GM12878 (cell line): ENCODE results near the gene ENAH.
"Not testable (repeated sequence)": the region's sequence is repeated elsewhere in the genome, so short reads cannot be mapped to it uniquely, and the experiment has no call there.

ENCODE experiments used
- FOS ChIP-seq: IDR thresholded peaks from 3 replicates; pipeline ENCODE4 v1.6.1; 2011; ENCODE audit warnings: borderline replicate concordance; ENCODE audit not compliant: insufficient read length; ENCODE audit errors: extremely low read depth
- JUND ChIP-seq: IDR thresholded peaks from 2 replicates; pipeline ENCODE4 v1.6.1; 2012; ENCODE audit warnings: low read depth, mild to moderate bottlenecking, low read length, improper control_type of control experiment, moderate library complexity
- MXI1 ChIP-seq: fragments of 150-350 bp; IDR thresholded peaks from 2 replicates; pipeline ENCODE4 v1.6.1; 2011; ENCODE audit warnings: low read depth, mild to moderate bottlenecking, inconsistent platforms, low read length, improper control_type of control experiment
- POLR2A ChIP-seq: IDR thresholded peaks from 2 replicates; pipeline ENCODE4 v1.6.1; 2011; ENCODE audit warnings: low read depth, mild to moderate bottlenecking, low read length
- POLR2AphosphoS2 ChIP-seq: IDR thresholded peaks from 2 replicates; pipeline ENCODE4 v1.6.1; 2011; ENCODE audit warnings: low read depth, mild to moderate bottlenecking, low read length, improper control_type of control experiment, moderate library complexity
- SMC3 ChIP-seq: IDR thresholded peaks from 2 replicates; pipeline ENCODE4 v1.6.1; 2011; ENCODE audit warnings: low read length, improper control_type of control experiment, borderline replicate concordance
- SUZ12 ChIP-seq: fragments of 200-600 bp; sonication (generic); IDR thresholded peaks from one replicate; pipeline ENCODE4 v1.6.1; 2018; ENCODE audit warnings: antibody characterized with exemption, mild to moderate bottlenecking; ENCODE audit not compliant: unreplicated experiment
- TCF3 ChIP-seq: IDR thresholded peaks from 2 replicates; pipeline ENCODE4 v1.6.1; 2012; ENCODE audit warnings: low read depth, mild to moderate bottlenecking, low read length, borderline replicate concordance; ENCODE audit not compliant: insufficient read depth
- TCF7 ChIP-seq: IDR thresholded peaks from 2 replicates; pipeline ENCODE4 v1.6.1; 2014; ENCODE audit warnings: antibody characterized with exemption, borderline replicate concordance
- TF ChIP-seq, protein P1 (sequence below), 3 experiments: IDR thresholded peaks in 2 of 3; conservative IDR thresholded peaks in 1 of 3; 2 replicates each; pipeline ENCODE4 v1.5.1; 2011; ENCODE audit warnings: low read depth in 3 of 3, low read length in 3 of 3, mild to moderate bottlenecking in 3 of 3, control low read depth in 2 of 3, moderate library complexity in 2 of 3, inconsistent platforms in 1 of 3, mixed read lengths in 1 of 3; ENCODE audit not compliant: control insufficient read depth in 2 of 3, insufficient read depth in 1 of 3; ENCODE audit errors: extremely low read depth in 1 of 3
- TF ChIP-seq, protein P2 (sequence below): IDR thresholded peaks from 2 replicates; pipeline ENCODE4 v1.6.1; 2012; ENCODE audit warnings: low read depth, low read length, improper control_type of control experiment

DNA sequence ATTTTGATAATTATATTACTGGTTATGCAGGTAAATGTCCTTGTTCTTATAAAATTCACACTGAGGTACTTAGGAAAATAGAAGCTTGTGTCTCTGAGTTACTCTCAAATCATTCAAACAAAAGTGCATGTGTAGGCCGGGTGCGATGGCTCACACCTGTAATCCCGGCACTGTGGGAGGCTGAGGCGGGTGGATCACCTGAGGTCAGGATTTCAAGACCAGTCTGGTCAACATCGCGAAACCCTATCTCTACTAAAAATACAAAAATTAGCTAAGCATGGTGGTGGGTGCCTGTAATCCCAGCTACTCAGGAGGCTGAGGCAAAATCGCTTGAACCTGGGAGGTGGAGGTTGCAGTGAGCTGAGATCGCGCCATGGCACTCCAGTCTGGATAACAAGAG, 139.3 kb downstream of the ENAH start:
- TF ChIP-seq JUND, POLR2AphosphoS2, SMC3, POLR2A, SUZ12, MXI1, TCF7, FOS, TCF3: not testable (repeated sequence)
- TF ChIP-seq, protein P1, sequence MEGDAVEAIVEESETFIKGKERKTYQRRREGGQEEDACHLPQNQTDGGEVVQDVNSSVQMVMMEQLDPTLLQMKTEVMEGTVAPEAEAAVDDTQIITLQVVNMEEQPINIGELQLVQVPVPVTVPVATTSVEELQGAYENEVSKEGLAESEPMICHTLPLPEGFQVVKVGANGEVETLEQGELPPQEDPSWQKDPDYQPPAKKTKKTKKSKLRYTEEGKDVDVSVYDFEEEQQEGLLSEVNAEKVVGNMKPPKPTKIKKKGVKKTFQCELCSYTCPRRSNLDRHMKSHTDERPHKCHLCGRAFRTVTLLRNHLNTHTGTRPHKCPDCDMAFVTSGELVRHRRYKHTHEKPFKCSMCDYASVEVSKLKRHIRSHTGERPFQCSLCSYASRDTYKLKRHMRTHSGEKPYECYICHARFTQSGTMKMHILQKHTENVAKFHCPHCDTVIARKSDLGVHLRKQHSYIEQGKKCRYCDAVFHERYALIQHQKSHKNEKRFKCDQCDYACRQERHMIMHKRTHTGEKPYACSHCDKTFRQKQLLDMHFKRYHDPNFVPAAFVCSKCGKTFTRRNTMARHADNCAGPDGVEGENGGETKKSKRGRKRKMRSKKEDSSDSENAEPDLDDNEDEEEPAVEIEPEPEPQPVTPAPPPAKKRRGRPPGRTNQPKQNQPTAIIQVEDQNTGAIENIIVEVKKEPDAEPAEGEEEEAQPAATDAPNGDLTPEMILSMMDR (IDR thresholded peaks at IDR 0.05 in 2 of 3, conservative IDR thresholded peaks at IDR 0.05 in 1 of 3; ENCODE audit: control insufficient read depth in 2 of 3, extremely low read depth in 1 of 3, insufficient read depth in 1 of 3, low read depth in 3 of 3, low read length in 3 of 3) = not testable (repeated sequence)
- TF ChIP-seq, protein P2, sequence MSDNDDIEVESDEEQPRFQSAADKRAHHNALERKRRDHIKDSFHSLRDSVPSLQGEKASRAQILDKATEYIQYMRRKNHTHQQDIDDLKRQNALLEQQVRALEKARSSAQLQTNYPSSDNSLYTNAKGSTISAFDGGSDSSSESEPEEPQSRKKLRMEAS = not testable (repeated sequence)
